GM12892 (cell line): Measurements from ENCODE around the gene NELFE.

Experiments used
- POLR2A ChIP-seq: IDR thresholded peaks from 2 replicates; pipeline ENCODE4 v1.6.1; 2011; ENCODE audit warnings: low read depth, low read length, control low read depth
- POLR2AphosphoS5 ChIP-seq: IDR thresholded peaks from 2 replicates; pipeline ENCODE4 v1.6.1; 2011; ENCODE audit warnings: low read depth, low read length, control low read depth
- TAF1 ChIP-seq: IDR thresholded peaks from 2 replicates; pipeline ENCODE4 v1.6.1; 2011; ENCODE audit warnings: low read depth, mild to moderate bottlenecking, control low read depth, low read length, borderline replicate concordance

DNA sequence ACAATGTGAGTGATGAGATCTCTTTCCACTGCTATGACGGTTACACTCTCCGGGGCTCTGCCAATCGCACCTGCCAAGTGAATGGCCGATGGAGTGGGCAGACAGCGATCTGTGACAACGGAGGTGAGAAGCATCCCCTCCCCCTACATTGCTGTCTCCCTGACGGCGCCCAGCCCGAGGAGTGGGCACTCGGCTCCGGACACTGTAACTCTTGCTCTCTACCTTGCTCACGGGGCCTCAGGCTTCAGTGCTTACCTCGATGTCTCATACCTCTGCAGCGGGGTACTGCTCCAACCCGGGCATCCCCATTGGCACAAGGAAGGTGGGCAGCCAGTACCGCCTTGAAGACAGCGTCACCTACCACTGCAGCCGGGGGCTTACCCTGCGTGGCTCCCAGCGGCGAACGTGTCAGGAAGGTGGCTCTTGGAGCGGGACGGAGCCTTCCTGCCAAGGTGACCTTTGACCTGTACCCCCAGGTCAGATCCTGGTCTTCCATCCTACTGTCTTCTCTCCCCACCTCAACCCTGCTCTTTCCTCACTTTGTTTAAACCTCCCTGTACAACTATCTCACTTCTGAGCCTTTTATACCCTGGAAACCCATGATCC lies 11.6 kb downstream of the NELFE start:
- no peak for TF ChIP-seq POLR2A
- TF ChIP-seq POLR2AphosphoS5, result no peak
- no peak for TF ChIP-seq TAF1
